Stimulated activated CD4-positive, alpha-beta T cell treated with anti-CD3 and anti-CD28 coated beads, Interleukin-2, amount 100 ng/mL, for 24 hours (primary cell): ENCODE measurements around the gene ARHGEF3.
"Not testable (repeated sequence)": the region's sequence is repeated elsewhere in the genome, so short reads cannot be mapped to it uniquely, and the experiment has no call there.

ENCODE experiments used
- DNase-seq, 2 donors: peaks; one replicate each; pipeline ENCODE4 v3.0.0-alpha.2; 2020

The ARHGEF3 gene

GRCh38 chr3:56764904-56765547 lies 36.7 kb downstream of the ARHGEF3 start:
- no peak for DNase-seq

GRCh38 chr3:56764184-56764583 lies 37.6 kb downstream of the ARHGEF3 start:
- DNase-seq = no peak

GRCh38 chr3:56763233-56763632 lies 38.5 kb downstream of the ARHGEF3 start:
- DNase-seq = no peak

GRCh38 chr3:56762718-56763117 lies 39.0 kb downstream of the ARHGEF3 start:
- DNase-seq = no peak

- no peak for DNase-seq
Observed at GRCh38 chr3:56761887-56762651, 39.7 kb downstream of the ARHGEF3 start.

GRCh38 chr3:56761023-56761422 lies 40.7 kb downstream of the ARHGEF3 start:
- DNase-seq = no peak

- DNase-seq = no peak
Observed at GRCh38 chr3:56759532-56759931, 42.2 kb downstream of the ARHGEF3 start.

GRCh38 chr3:56758539-56758981 lies 43.2 kb downstream of the ARHGEF3 start:
- DNase-seq = peak; percentile 31 to 42

- not testable (repeated sequence) for DNase-seq
Observed at GRCh38 chr3:56758042-56758441, 43.7 kb downstream of the ARHGEF3 start.

- peak in 1 of 2 donors; percentile 12 for DNase-seq
Observed at GRCh38 chr3:56754741-56755417, 46.9 kb downstream of the ARHGEF3 start.

- DNase-seq = peak in 1 of 2 donors; percentile 16
Observed at GRCh38 chr3:56753206-56753820, 48.4 kb downstream of the ARHGEF3 start.

GRCh38 chr3:56751056-56751707 lies 50.6 kb downstream of the ARHGEF3 start:
- no peak for DNase-seq

GRCh38 chr3:56748663-56749231 lies 53.0 kb downstream of the ARHGEF3 start:
- no peak for DNase-seq

- no peak for DNase-seq
Observed at GRCh38 chr3:56747150-56747549, 54.6 kb downstream of the ARHGEF3 start.

GRCh38 chr3:56744016-56744415 lies 57.7 kb downstream of the ARHGEF3 start:
- no peak for DNase-seq

GRCh38 chr3:56742887-56743286 lies 58.9 kb downstream of the ARHGEF3 start:
- no peak for DNase-seq

GRCh38 chr3:56739036-56739435 lies 62.7 kb downstream of the ARHGEF3 start:
- no peak for DNase-seq

- no peak for DNase-seq
Observed at GRCh38 chr3:56737006-56737405, 64.7 kb downstream of the ARHGEF3 start.

- no peak for DNase-seq
Observed at GRCh38 chr3:56732109-56732508, 69.6 kb downstream of the ARHGEF3 start.

- peak; percentile 50 to 63 for DNase-seq
Observed at GRCh38 chr3:56725175-56725574, 76.6 kb downstream of the ARHGEF3 start.

- no peak for DNase-seq
Observed at GRCh38 chr3:56724676-56725075, 77.1 kb downstream of the ARHGEF3 start.

GRCh38 chr3:56720849-56721248 lies 80.9 kb downstream of the ARHGEF3 start:
- DNase-seq = no peak
